HepG2 (cell line): ENCODE measurements around the gene RELL1. TPM values are rescaled to one million over a fixed set of nuclear protein-coding genes. Genes with fewer than 3 reads are reported as not detected.
A peak's percentile ranks its signal among the peaks of the same experiment; 100 is the strongest.

ENCODE experiments used
- ARNT2 ChIP-seq: sonication (generic); formaldehyde crosslinking; IDR thresholded peaks from 2 replicates; pipeline ENCODE4 v1.8.0; 2022; ENCODE audit warnings: mild to moderate bottlenecking, low read depth, missing genetic modification reagents, moderate library complexity
- BCLAF1 ChIP-seq: fragments of 450-650 bp; IDR thresholded peaks from 2 replicates; pipeline ENCODE4 v1.6.1; 2017; ENCODE audit warnings: mild to moderate bottlenecking
- ERF ChIP-seq: IDR thresholded peaks from 2 replicates; pipeline ENCODE4 v1.6.1; 2018; ENCODE audit warnings: missing biosample characterization, missing genetic modification reagents
- HNF1A ChIP-seq, 2 experiments: sonication (generic) in 1 of 2; formaldehyde crosslinking in 1 of 2; IDR thresholded peaks; 2 replicates each; pipeline versions ENCODE4 v1.4.0 to v1.6.1; 2016 to 2020; ENCODE audit warnings: borderline replicate concordance in 1 of 2, low read depth in 1 of 2, mild to moderate bottlenecking in 1 of 2, missing genetic modification reagents in 1 of 2
- RFXAP ChIP-seq: sonication (generic); formaldehyde crosslinking; IDR thresholded peaks from 2 replicates; pipeline ENCODE4 v1.4.0; 2020; ENCODE audit warnings: missing genetic modification reagents, borderline replicate concordance
- SNAPC5 ChIP-seq: sonication (generic); formaldehyde crosslinking; IDR thresholded peaks from 2 replicates; pipeline ENCODE4 v1.8.1; 2023; ENCODE audit warnings: mild to moderate bottlenecking, missing genetic modification reagents, borderline replicate concordance
- ZBTB2 ChIP-seq: sonication (generic); formaldehyde crosslinking; IDR thresholded peaks from 2 replicates; pipeline ENCODE4 v1.8.0; 2022; ENCODE audit warnings: low read depth, missing genetic modification reagents
- ZBTB3 ChIP-seq: sonication (generic); formaldehyde crosslinking; IDR thresholded peaks from 2 replicates; pipeline ENCODE4 v1.4.0; 2020; ENCODE audit warnings: low read depth, mild to moderate bottlenecking, moderate library complexity, missing genetic modification reagents, borderline replicate concordance
- ZNF687 ChIP-seq: sonication (generic); formaldehyde crosslinking; IDR thresholded peaks from 2 replicates; pipeline ENCODE4 v1.5.1; 2020; ENCODE audit warnings: mild to moderate bottlenecking, missing genetic modification reagents, moderate library complexity
- ZNF710 ChIP-seq: sonication (generic); formaldehyde crosslinking; IDR thresholded peaks from 2 replicates; pipeline ENCODE4 v1.5.0; 2020; ENCODE audit warnings: mild to moderate bottlenecking, missing genetic modification reagents, borderline replicate concordance
- polyA plus RNA-seq, 8 experiments: library from polyadenylated mRNA; depleted of rRNA in 3 of 8; stranded (reverse) in 7 of 8; unstranded in 1 of 8; fragments of >200 nt; fragmentation: Illumina TruSeq in 4 of 8; extraction: Trizol in 4 of 8; gene quantifications; 2 replicates each; pipeline versions ENCODE4 v1.2.1 to v1.2.3, GENCODE V29; 2011 to 2016; ENCODE audit warnings: low read depth in 4 of 8, missing spikeins in 1 of 8, mixed read lengths in 1 of 8; ENCODE audit not compliant: insufficient read depth in 1 of 8
- total RNA-seq, 5 experiments: library from RNA; depleted of rRNA; stranded (reverse); fragments of >200 nt; fragmentation: Illumina TruSeq; extraction: Trizol; gene quantifications; 2 replicates each; pipeline ENCODE4 v1.2.3, GENCODE V29; 2016; ENCODE audit warnings: low read depth in 1 of 5

RELL1 gene
- total and polyA plus RNA-seq, 2 of the 13 experiments (the other 11 are each of a cell fraction or from before 2014, with no cell fraction given): 8.4 to 58.4 TPM

GRCh38 chr4:37662861-37663390, 23.2 kb downstream of the RELL1 start (continued):
- TF ChIP-seq ZNF687 (0 out of 2 replicates have a peak, but pooled peaks have one; percentile 17), ZBTB3 (CRISPR knock-in tag) (no peak), ZNF710 (CRISPR knock-in tag) (no peak), RFXAP (CRISPR knock-in tag) (no peak), ARNT2 (CRISPR knock-in tag) (no peak), ERF (CRISPR knock-in tag) (no peak), SNAPC5 (CRISPR knock-in tag) (no peak), ZBTB2 (no peak), BCLAF1 (no peak), HNF1A (IDR thresholded peaks at IDR 0.05; ENCODE audit: low read depth) (no peak), HNF1A (CRISPR knock-in tag; IDR thresholded peaks at IDR 0.05; ENCODE audit: borderline replicate concordance) (no peak; the same call in 1 of the 2 replicates)
